GM12878 (cell line): Measurements from ENCODE around the gene NQO1. TPM values are rescaled to one million over a fixed set of nuclear protein-coding genes. Genes with fewer than 3 reads are reported as not detected.
A peak's percentile ranks its signal among the peaks of the same experiment; 100 is the strongest.

Experiments
- ATAC-seq: fragments of 200-7000 bp; cut with Tn5 transposase; 3 replicates; pipeline ENCODE4 v1.9.1; 2020; ENCODE audit warnings: mild to moderate bottlenecking, moderate library complexity
- Bru-seq: library from RNA; stranded (reverse); fragments of 400-500 nt; gene quantifications from one replicate; lab custom pipeline; 2021; lab: Mats Ljungman, UMichigan
- BruChase-seq, 2 experiments: library from RNA; stranded (reverse); fragments of 400-500 nt; gene quantifications; one replicate each; lab custom pipeline; 2021; lab: Mats Ljungman, UMichigan
- BruUV-seq: library from RNA; stranded (reverse); fragments of 400-500 nt; replicated peaks from 2 replicates; lab custom pipeline; 2021; lab: Mats Ljungman, UMichigan
- CTCF ChIA-PET: fragments of 300-600 bp; sonication (Branson Sonifier 250); formaldehyde crosslinking; extraction: SDS; loops from one replicate; lab custom pipeline; 2021; ENCODE audit warnings: inconsistent platforms; lab: Yijun Ruan, JAX
- POLR2A ChIA-PET: fragments of 350-600 bp; formaldehyde crosslinking; extraction: SDS; loops from one replicate; lab custom pipeline; 2021; ENCODE audit warnings: inconsistent platforms; lab: Charles Lee
- RAD21 ChIA-PET: fragments of 300-600 bp; sonication (Branson Sonifier 250); formaldehyde crosslinking; loops from one replicate; lab custom pipeline; 2023; ENCODE audit warnings: antibody characterized with exemption; ENCODE audit not compliant: unreplicated experiment; lab: Charles Lee
- SMC1A ChIA-PET: fragments of 300-600 bp; sonication (Branson Sonifier 250); formaldehyde crosslinking; loops from one replicate; lab custom pipeline; 2023; ENCODE audit not compliant: unreplicated experiment, uncharacterized antibody; lab: Charles Lee
- DNase-seq: peaks from one replicate; pipeline ENCODE4 v3.0.0-alpha.2; 2011; ENCODE audit warnings: low read depth, low spot score
- FAIRE-seq: peaks from 3 replicates; lab custom pipeline; 2011; peaks lifted over from hg19 to GRCh38; lab: Jason Lieb, UNC
- H2AFZ ChIP-seq: 2 replicates; pipeline ENCODE4 v1.6.0; 2011; ENCODE audit warnings: low read depth, low read length, control low read depth; ENCODE audit not compliant: control insufficient read depth
- H3K27ac ChIP-seq: 2 replicates; pipeline ENCODE4 v1.5.1; 2011; ENCODE audit warnings: control low read depth; ENCODE audit not compliant: control insufficient read depth, insufficient read depth
- H3K27me3 ChIP-seq, 2 experiments: replicated peaks in 1 of 2; 2 replicates each; pipeline versions ENCODE4 v1.6.0 to v1.6.1; 2011; ENCODE audit warnings: low read length in 1 of 2; ENCODE audit not compliant: control insufficient read depth in 2 of 2, insufficient read depth in 2 of 2
- H3K36me3 ChIP-seq, 2 experiments: 2 replicates each; pipeline ENCODE4 v1.5.1; 2011; ENCODE audit warnings: low read length in 1 of 2; ENCODE audit not compliant: control insufficient read depth in 2 of 2, insufficient read depth in 2 of 2
- H3K4me1 ChIP-seq: 2 replicates; pipeline ENCODE4 v1.6.1; 2011; ENCODE audit warnings: mild to moderate bottlenecking, low read length, moderate library complexity, mixed read lengths; ENCODE audit not compliant: control insufficient read depth, insufficient read depth
- H3K4me2 ChIP-seq: 2 replicates; pipeline ENCODE4 v1.6.0; 2011; ENCODE audit warnings: control low read depth; ENCODE audit not compliant: control insufficient read depth, insufficient read depth
- H3K4me3 ChIP-seq: fragments of 200-600 bp; sonication (generic); 2 replicates; pipeline ENCODE4 v1.5.1; 2016
- H3K79me2 ChIP-seq: 2 replicates; pipeline ENCODE4 v1.6.0; 2011; ENCODE audit warnings: low read length; ENCODE audit not compliant: control insufficient read depth, insufficient read depth
- H3K9ac ChIP-seq: 2 replicates; pipeline ENCODE4 v1.8.0; 2011; ENCODE audit warnings: low read length, control low read depth, mixed read lengths; ENCODE audit not compliant: control insufficient read depth, insufficient read depth
- H3K9me3 ChIP-seq: replicated peaks from 3 replicates; pipeline ENCODE4 v1.5.1; 2011; ENCODE audit warnings: mild to moderate bottlenecking, low read length; ENCODE audit not compliant: control insufficient read depth, insufficient read depth
- H4K20me1 ChIP-seq: 2 replicates; pipeline ENCODE4 v1.6.0; 2011; ENCODE audit not compliant: control insufficient read depth, insufficient read depth
- ESRRA ChIP-seq: IDR thresholded peaks from 2 replicates; pipeline ENCODE4 v1.6.1; 2012; ENCODE audit warnings: mild to moderate bottlenecking, low read length, improper control_type of control experiment
- MXI1 ChIP-seq: fragments of 150-350 bp; IDR thresholded peaks from 2 replicates; pipeline ENCODE4 v1.6.1; 2011; ENCODE audit warnings: low read depth, mild to moderate bottlenecking, inconsistent platforms, low read length, improper control_type of control experiment
- NKRF ChIP-seq: fragments of 450-650 bp; conservative IDR thresholded peaks from 2 replicates; pipeline ENCODE4 v1.6.1; 2017; ENCODE audit warnings: mild to moderate bottlenecking, moderate library complexity
- RAD51 ChIP-seq: fragments of 450-650 bp; IDR thresholded peaks from 2 replicates; pipeline ENCODE4 v1.6.1; 2016; ENCODE audit warnings: moderate library complexity, mild to moderate bottlenecking, inconsistent platforms
- SIX5 ChIP-seq: IDR thresholded peaks from 2 replicates; pipeline ENCODE4 v1.6.1; 2011; ENCODE audit warnings: mild to moderate bottlenecking, low read depth, low read length, moderate library complexity; ENCODE audit not compliant: severe bottlenecking
- TAF1 ChIP-seq: IDR thresholded peaks from 2 replicates; pipeline ENCODE4 v1.6.1; 2011; ENCODE audit warnings: mild to moderate bottlenecking, low read depth, low read length, borderline replicate concordance
- TBL1XR1 ChIP-seq: IDR thresholded peaks from 2 replicates; pipeline ENCODE4 v1.6.1; 2012; ENCODE audit warnings: low read depth, low read length, improper control_type of control experiment
- WGBS: methylation state at CpG from one replicate; pipeline ENCODE4 v1.1.6; 2016; ENCODE audit warnings: low lambda C conversion rate; ENCODE audit not compliant: insufficient replicate concordance, insufficient coverage; ENCODE audit errors: missing lambda C conversion rate; 5-methylcytosine and 5-hydroxymethylcytosine counted together
- in situ Hi-C: fragments of 300-500 bp; cut with MboI; formaldehyde crosslinking; loops from 9 replicates; pipeline ENCODE4 v1.14.3; 2018; ENCODE audit warnings: mixed read lengths
- intact Hi-C: fragments of 100-400 bp; cut with micrococcal nuclease; formaldehyde crosslinking; loops from one replicate; pipeline ENCODE4 v1.14.2; 2022; ENCODE audit not compliant: unreplicated experiment
- long read RNA-seq, 2 experiments: library from polyadenylated mRNA; unstranded; transcript quantifications; one replicate each; pipeline ENCODE4 v2.0.0, GENCODE V29; 2019 to 2020
- polyA minus RNA-seq, 3 experiments: library from RNA; depleted of rRNA, polyadenylated mRNA; stranded (reverse); fragments of >200 nt; gene quantifications; 2 replicates each; pipeline ENCODE4 v1.2.3, GENCODE V29; 2011
- polyA plus RNA-seq, 11 experiments: library from polyadenylated mRNA; depleted of rRNA in 4 of 11; unstranded in 6 of 11; stranded (reverse) in 5 of 11; fragments of >200 nt; fragmentation: Nextera tagmentation in 4 of 11; fragmentation: Illumina TruSeq in 1 of 11; extraction: Ambion mirVana in 4 of 11; extraction: Trizol in 1 of 11; gene quantifications; 1 replicate in 1 of 11; 2 replicates in 10 of 11; pipeline versions ENCODE4 v1.2.1 to v1.2.3, GENCODE V29; 2011 to 2016; ENCODE audit warnings: inconsistent platforms in 2 of 11, missing spikeins in 2 of 11, low read depth in 1 of 11
- total RNA-seq, 4 experiments: library from RNA; depleted of rRNA in 3 of 4; stranded (reverse); fragments of >200 nt in 3 of 4; fragmentation: Illumina TruSeq in 1 of 4; extraction: Trizol in 1 of 4; gene quantifications; 2 replicates each; pipeline versions ENCODE4 v1.2.1 to v1.2.3, GENCODE V29; 2013 to 2021
- TF ChIP-seq, protein P1 (sequence below): fragments of 450-650 bp; IDR thresholded peaks from 2 replicates; pipeline ENCODE4 v1.6.1; 2017; ENCODE audit warnings: mild to moderate bottlenecking, moderate library complexity
- TF ChIP-seq, protein P2 (sequence below): IDR thresholded peaks from 2 replicates; pipeline ENCODE4 v1.6.1; 2011; ENCODE audit warnings: low read depth, mild to moderate bottlenecking, low read length, moderate library complexity, borderline replicate concordance; ENCODE audit errors: extremely low read depth

NQO1 gene
- total RNA-seq (2013; cell fraction: nucleolus; rRNA removed) = 2.5 and 2.7 TPM in 2 replicates
- total RNA-seq (2014; rRNA removed) (24.6 and 26.4 TPM in 2 replicates), total RNA-seq (2014; rRNA removed; fragmentation: Illumina TruSeq; extraction: Trizol) (27.6 and 33.4 TPM in 2 replicates), total RNA-seq (2021) (24.0 and 25.0 TPM in 2 replicates), polyA plus RNA-seq (2011; rRNA removed) (29.0 and 34.1 TPM in 2 replicates), polyA plus RNA-seq (2014; fragmentation: Illumina TruSeq; extraction: Trizol) (25.5 and 35.9 TPM in 2 replicates), polyA plus RNA-seq (2014; fragmentation: Nextera tagmentation; extraction: Ambion mirVana) (10 to 100 TPM; 35.2 to 40.0 TPM), polyA plus RNA-seq (2014; rRNA removed) (25.0 and 26.0 TPM in 2 replicates), polyA plus RNA-seq (2016; fragmentation: Nextera tagmentation; extraction: Ambion mirVana) (10 to 100 TPM; 82.4 to 84.9 TPM), polyA minus RNA-seq (2011; rRNA and poly(A)+ RNA removed) (15.7 and 18.5 TPM in 2 replicates), Bru-seq, nascent RNA (percentile 48 among the genes with signal in this experiment), BruChase-seq, experiment 1, labeled RNA remaining after a 6-hour chase (percentile 46 among the genes with signal in this experiment), BruChase-seq, experiment 2, labeled RNA remaining after a 2-hour chase (percentile 46 among the genes with signal in this experiment)
- polyA plus RNA-seq (2011; ENCODE audit: low read depth) = 15.3 TPM
- polyA plus RNA-seq (2011; cell fraction: cytosol; rRNA removed) = 32.2 and 35.7 TPM in 2 replicates
- polyA plus RNA-seq (2011; cell fraction: nucleus; rRNA removed) = 10.9 and 14.9 TPM in 2 replicates
- 14.0 and 15.3 TPM in 2 replicates for polyA plus RNA-seq (2012)
- polyA minus RNA-seq (2011; cell fraction: cytosol; rRNA and poly(A)+ RNA removed) = 7.1 and 9.1 TPM in 2 replicates
- polyA minus RNA-seq (2011; cell fraction: nucleus; rRNA and poly(A)+ RNA removed) = 2.4 and 2.7 TPM in 2 replicates
- long read RNA-seq, experiment 1, transcript NQO1-202 (5 exons, 1,105 nt) = minor isoform, 6 of 60 reads
- long read RNA-seq, experiment 1, transcript NQO1-201 (6 exons, 2,912 nt) = major isoform, 42 of 60 reads
- long read RNA-seq, experiment 1, partial matches to known transcripts = 2 of 60 reads
- long read RNA-seq, experiment 1, other reads (novel, unspliced or antisense) = 5 of 60 reads
- long read RNA-seq, experiment 2, transcript NQO1-202 (5 exons, 1,105 nt) = minor isoform, 15 of 263 reads
- long read RNA-seq, experiment 2, transcript NQO1-201 (6 exons, 2,912 nt) = major isoform, 210 of 263 reads
- long read RNA-seq, experiment 2, transcript NQO1-203 (5 exons, 2,527 nt) = minor isoform, 20 of 263 reads
- long read RNA-seq, experiment 2, partial matches to known transcripts = 3 of 263 reads
- long read RNA-seq, experiment 2, other reads (novel, unspliced or antisense) = 12 of 263 reads

GRCh38 chr16:69726313-69727060, at the start of gene NQO1:
NQO1 (minus strand) TSS chr16:69726560; CDS start chr16:69726439, 121 bp downstream.
- Histone ChIP-seq H4K20me1 (no peaks in the 10 kb centered on the region), H3K9me3 (no peaks in the 10 kb centered on the region; the same call in 2 of the 3 replicates), H3K79me2 (peaks cover 20% of the 10 kb centered on the region), H3K36me3 (no peaks in the 10 kb centered on the region), H2AFZ (peak within 1 kb of the TSS; percentile 98), H3K4me3 (peak within 1 kb of the TSS; percentile 78), H3K27me3 (no peaks in the 10 kb centered on the region), H3K9ac (peak within 1 kb of the TSS; percentile 81), H3K27ac (peak within 1 kb of the TSS; percentile 92), H3K4me1 (no peaks in the 10 kb centered on the region; the same call in none of the 2 replicates), H3K4me2 (peak within 1 kb of the TSS; percentile 97)
- ChIA-PET RAD21 (interaction anchor here (0.5 to 2.5 kb wide), 4 partner anchors 15 to 330 kb away, joined by 3 to 18 read pairs (median 7); partner anchors contain the start of gene NOB1), POLR2A (interaction anchor here (0.6 to 5.6 kb wide), 5 partner anchors 10 to 373 kb away, joined by 3 to 25 read pairs (median 6); partner anchors contain the start of genes NOB1 and WWP2), SMC1A (interaction anchor here (0.8 to 8.3 kb wide), 8 partner anchors 9 to 331 kb away, joined by 3 to 47 read pairs (median 3); partner anchors contain the start of genes NOB1 and WWP2), CTCF (interaction anchor here (0.7 to 8.2 kb wide), 7 partner anchors 15 to 701 kb away, joined by 3 to 68 read pairs (median 5); partner anchors contain the start of gene NOB1)
- in situ Hi-C loops = no loop called here
- DNase-seq (peak; percentile 81), FAIRE-seq (peak; percentile 94), ATAC-seq (peak; percentile 99)
- intact Hi-C loops = loop anchor here (2.0 kb wide), 1 partner anchor 28 kb away; the partner anchor contains the start of gene NOB1
- TSS peak; percentile 96 for BruUV-seq
- WGBS = under 1% methylated on average over 31 of the region's 31 CpGs
- TF ChIP-seq MXI1 (peak; percentile 96), TBL1XR1 (0 out of 2 replicates have a peak, but pooled peaks have one; percentile 8), RAD51 (no peak), SIX5 (no peak), TAF1 (peak; percentile 33; the same call in 1 of the 2 replicates), NKRF (peak; percentile 75), ESRRA (0 out of 2 replicates have a peak, but pooled peaks have one; percentile 44)
- TF ChIP-seq, protein P1, sequence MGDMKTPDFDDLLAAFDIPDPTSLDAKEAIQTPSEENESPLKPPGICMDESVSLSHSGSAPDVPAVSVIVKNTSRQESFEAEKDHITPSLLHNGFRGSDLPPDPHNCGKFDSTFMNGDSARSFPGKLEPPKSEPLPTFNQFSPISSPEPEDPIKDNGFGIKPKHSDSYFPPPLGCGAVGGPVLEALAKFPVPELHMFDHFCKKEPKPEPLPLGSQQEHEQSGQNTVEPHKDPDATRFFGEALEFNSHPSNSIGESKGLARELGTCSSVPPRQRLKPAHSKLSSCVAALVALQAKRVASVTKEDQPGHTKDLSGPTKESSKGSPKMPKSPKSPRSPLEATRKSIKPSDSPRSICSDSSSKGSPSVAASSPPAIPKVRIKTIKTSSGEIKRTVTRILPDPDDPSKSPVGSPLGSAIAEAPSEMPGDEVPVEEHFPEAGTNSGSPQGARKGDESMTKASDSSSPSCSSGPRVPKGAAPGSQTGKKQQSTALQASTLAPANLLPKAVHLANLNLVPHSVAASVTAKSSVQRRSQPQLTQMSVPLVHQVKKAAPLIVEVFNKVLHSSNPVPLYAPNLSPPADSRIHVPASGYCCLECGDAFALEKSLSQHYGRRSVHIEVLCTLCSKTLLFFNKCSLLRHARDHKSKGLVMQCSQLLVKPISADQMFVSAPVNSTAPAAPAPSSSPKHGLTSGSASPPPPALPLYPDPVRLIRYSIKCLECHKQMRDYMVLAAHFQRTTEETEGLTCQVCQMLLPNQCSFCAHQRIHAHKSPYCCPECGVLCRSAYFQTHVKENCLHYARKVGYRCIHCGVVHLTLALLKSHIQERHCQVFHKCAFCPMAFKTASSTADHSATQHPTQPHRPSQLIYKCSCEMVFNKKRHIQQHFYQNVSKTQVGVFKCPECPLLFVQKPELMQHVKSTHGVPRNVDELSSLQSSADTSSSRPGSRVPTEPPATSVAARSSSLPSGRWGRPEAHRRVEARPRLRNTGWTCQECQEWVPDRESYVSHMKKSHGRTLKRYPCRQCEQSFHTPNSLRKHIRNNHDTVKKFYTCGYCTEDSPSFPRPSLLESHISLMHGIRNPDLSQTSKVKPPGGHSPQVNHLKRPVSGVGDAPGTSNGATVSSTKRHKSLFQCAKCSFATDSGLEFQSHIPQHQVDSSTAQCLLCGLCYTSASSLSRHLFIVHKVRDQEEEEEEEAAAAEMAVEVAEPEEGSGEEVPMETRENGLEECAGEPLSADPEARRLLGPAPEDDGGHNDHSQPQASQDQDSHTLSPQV = no peak
- TF ChIP-seq, protein P2, sequence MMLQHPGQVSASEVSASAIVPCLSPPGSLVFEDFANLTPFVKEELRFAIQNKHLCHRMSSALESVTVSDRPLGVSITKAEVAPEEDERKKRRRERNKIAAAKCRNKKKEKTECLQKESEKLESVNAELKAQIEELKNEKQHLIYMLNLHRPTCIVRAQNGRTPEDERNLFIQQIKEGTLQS = no peak
